ENCODE results near the gene GLB1L3.

GLB1L3 gene

GRCh38 chr11:134365011-134365925 lies 89.1 kb downstream of the GLB1L3 start:
- DNase-seq = no peak

GRCh38 chr11:134366254-134366653 lies 90.1 kb downstream of the GLB1L3 start:
- DNase-seq = no peak

DNA sequence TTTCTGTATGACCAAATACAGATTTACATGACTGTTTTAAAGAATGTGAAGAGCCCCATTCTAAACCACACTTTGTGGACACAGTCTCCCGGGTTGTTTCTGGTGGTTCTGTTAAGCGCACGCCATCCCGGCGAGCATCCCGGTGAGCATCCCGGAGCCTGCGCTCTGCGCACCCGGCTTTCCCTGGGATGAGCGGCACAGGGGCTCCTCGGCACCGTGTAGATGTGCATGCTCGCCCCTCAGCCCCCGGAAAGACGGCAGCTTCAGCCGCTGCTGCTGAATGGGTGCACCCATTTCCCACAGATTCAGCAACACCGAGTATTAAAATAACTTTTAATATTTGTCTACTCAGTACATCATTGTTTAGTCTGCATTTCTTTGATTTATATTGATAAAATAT lies 91.6 kb downstream of the GLB1L3 start:
- no peak for DNase-seq

Measured in NCI-H2107 (cell line).